GM19397 (cell line): ENCODE data around the gene KDF1.
"Not testable (repeated sequence)": the region's sequence is repeated elsewhere in the genome, so short reads cannot be mapped to it uniquely, and the experiment has no call there.

Experiments used
- ATAC-seq: cut with Tn5 transposase; IDR thresholded peaks from one replicate; pipeline ENCODE4 v1.9.1; 2021; ENCODE audit warnings: mild to moderate bottlenecking, moderate library complexity; ENCODE audit not compliant: unreplicated experiment

Gene KDF1

GRCh38 chr1:26959270-26959669 lies 998 bp downstream of the KDF1 start:
- ATAC-seq, result no peak

- ATAC-seq, result no peak
These were observed 3.0 kb downstream of the KDF1 start for GRCh38 chr1:26957306-26957705.

GRCh38 chr1:26956321-26956720 lies 3.9 kb downstream of the KDF1 start:
- no peak for ATAC-seq

GRCh38 chr1:26953374-26953773 lies 6.9 kb downstream of the KDF1 start:
- no peak for ATAC-seq

GRCh38 chr1:26951821-26952497 lies 8.3 kb downstream of the KDF1 start:
- no peak for ATAC-seq

DNA sequence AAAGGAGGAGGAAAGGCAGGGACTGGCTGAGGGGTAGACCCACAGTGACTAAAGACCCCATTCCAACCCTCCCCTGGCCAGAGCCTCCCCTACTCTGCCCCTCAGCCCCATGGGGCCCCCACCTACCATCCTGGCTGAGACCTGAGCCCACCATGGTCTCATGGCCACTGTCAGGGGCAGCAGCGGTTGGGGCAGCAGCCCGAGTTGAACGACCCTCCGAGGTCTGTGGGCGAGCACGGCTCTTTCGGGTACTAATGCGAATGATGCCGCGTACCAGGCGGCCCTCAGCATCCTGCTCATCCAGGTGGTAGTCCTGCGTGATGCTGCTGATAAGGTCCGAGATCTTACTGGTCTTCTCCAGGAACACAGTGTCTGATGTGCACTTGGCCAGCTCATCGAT lies 9.1 kb downstream of the KDF1 start:
- ATAC-seq, result no peak

DNA sequence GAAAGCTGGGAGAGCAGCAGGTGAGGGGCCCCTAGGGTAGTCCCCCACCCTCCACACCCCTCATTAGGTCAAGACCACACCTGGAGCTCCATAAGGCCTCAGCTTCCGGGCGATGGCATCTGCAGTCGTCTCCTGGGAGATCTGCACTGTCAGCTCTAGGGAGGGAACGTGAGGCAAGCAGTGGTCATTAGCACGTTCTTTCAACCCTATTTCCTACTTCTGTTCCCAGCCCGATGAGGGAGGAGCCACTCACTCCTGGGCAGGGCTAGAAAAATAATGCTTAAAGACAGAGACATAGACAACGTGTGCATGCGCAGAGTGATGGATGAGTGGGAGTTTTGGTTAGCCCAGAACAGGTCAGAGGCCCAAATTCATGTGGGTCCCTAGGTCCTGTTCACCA lies 9.7 kb downstream of the KDF1 start:
- no peak for ATAC-seq

DNA sequence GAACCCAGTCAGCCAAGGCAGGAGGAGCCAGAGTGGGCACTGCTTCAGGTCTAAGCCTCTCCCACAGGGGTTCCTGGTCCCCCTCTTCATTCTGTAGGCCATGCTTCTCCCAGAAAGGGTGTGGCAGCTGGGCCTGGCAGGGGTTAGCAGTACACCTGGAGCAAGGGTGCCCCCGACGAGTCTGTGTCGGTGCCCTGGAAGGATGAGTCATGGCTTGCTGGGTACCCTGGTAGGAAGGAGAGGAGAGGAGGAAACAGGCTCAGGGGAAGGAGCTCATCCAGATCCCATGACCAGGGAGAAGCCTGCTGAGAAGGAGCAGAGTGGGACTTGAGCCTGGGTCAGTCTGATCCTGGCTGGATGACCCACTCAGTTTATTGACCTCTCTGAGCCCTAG lies 10.3 kb downstream of the KDF1 start:
- no peak for ATAC-seq

DNA sequence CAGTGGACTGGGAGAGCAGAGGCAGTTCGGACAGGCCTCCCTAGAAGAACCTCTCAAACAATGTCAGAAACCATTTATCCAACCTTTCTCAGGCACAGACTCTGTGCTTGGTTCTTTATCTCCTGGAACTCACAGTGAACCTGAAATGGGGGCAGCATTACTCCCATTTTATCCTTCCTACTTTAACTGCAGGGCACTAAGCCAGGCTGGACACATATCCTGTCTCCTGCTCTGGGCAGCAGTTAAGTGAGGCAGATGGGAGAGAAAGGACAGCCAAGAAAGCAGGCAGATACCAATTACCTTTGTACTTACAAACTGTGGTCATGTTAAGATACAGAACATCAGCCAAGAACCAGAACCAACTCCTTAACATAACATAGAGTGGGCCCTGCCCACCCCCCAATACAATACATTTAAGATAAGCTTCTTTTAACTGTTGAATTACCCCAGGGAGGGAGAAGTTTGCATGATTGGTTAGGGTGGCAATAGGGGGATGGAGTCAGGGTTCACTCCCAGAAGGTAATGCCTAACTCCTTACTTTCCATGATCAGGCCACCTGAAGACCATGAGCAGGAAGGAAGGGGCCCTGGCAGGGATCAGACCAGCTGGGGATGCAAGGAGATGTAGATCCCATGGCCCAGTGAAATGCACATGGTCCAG lies 10.9 kb downstream of the KDF1 start:
- no peak for ATAC-seq

- ATAC-seq, result not testable (repeated sequence)
These were observed 11.6 kb downstream of the KDF1 start for GRCh38 chr1:26948725-26949057.

- ATAC-seq, result no peak
These were observed 14.0 kb downstream of the KDF1 start for GRCh38 chr1:26946270-26946669.

DNA sequence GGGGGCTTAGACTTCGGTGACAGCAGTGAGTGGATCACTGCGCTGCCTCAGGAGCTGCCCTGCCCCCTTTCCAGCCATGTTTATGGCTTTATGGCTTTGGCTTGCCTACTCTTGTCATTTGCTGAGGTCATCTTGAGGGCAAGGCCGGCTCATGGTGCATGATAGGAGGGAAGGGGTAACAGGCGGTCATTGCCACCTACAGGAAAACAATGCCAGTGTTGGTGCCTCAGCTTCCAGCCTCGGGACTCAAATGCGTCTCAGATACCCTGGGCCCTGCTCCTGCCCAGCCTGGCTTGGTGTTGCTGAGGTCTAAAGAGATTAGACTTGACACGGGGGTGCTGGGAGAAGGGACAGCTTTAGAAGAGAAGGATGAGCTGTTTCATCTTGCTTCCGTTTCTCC lies 14.5 kb downstream of the KDF1 start:
- ATAC-seq, result no peak

- no peak for ATAC-seq
These were observed 15.1 kb downstream of the KDF1 start for GRCh38 chr1:26945138-26945537.

- no peak for ATAC-seq
These were observed 17.6 kb downstream of the KDF1 start for GRCh38 chr1:26942656-26943055.

DNA sequence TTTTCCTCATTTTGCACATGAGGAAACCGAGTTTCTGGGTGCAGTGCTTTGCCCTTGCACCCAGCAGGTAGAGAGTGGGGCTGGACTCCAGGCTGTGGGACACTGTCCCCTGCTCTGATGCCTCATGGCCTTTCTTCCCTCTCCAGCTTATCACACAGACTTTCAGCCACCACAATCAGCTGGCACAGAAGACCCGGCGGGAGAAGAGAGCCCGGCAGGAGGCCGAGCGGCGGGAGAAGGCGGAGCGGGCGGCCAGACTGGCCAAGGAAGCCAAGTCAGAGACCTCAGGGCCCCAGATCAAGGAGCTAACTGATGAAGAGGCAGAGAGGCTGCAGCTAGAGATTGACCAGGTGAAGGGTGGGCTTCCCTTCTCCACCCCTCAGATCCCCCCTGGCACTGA lies 19.0 kb downstream of the KDF1 start:
- ATAC-seq, result no peak

DNA sequence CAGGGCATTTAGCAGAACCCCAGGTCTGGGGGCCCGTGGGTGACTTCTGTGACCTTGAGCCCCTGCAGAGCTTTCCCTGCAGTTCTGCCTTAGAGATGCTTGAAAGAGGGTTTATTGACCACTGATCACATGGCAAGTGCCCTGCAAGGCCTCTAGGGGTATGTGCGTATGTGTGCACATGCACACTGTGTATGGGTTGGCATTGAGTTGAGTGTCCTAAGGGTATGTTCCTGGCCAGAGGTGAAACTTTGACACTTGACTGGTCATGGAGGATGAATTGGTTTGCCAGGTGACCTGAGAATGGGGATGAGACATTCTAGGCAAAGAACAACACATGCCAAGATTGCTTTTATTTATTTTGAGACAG lies 21.6 kb downstream of the KDF1 start:
- no peak for ATAC-seq

DNA sequence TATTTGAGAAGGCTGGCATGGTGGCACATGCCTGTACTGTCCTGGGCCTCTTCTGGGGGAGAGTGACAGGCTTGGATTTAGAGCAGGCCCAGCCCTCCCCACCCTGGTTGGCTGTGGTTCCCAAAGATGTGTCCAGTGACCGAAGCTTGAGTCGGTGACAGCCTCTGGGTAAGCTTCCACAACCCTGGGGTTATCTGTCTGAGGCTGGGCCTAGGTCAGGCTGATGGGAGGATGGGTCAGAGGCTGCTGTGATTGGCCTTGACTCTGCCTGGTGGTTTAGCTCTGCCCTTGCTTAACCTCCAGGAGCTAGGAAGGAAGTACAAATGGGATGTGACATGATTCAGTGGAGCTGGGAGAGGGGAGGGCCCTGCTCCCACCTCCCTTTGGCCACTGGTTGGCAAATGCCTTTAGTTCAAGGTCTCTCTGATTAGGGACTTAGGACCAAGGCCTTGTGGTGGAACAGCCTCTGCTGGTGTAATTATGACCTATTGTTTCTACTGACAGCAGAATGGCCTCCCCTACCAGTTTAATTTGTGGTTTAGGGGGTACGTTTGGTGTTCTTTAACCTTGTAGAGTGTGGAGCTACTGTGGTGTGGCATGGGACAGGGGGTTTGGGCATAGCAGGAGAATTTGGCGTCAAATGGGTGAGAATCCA lies 22.1 kb downstream of the KDF1 start:
- no peak for ATAC-seq

- no peak for ATAC-seq
These were observed 23.4 kb downstream of the KDF1 start for GRCh38 chr1:26936823-26937222.

DNA sequence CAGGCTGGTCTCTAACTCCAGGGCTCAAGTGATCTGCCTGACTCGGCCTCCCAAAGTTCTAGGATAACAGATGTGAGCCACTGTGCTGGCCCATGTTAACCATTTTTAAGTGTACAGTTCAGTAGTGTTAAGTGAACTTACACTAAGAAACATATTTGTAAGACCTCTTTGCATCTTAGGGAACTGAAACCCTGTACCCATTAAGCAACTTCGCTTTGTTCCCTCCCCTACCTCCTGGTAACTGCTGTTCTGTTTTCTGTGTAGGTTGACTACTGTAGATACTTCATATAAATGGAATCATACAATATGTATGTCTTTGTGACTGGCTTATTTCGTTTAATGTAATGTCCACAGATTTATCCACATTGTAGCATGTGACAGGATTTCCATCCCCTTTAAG lies 27.7 kb downstream of the KDF1 start:
- ATAC-seq, result no peak

GRCh38 chr1:26923711-26924110 lies 36.6 kb downstream of the KDF1 start:
- ATAC-seq, result no peak

- ATAC-seq, result no peak
These were observed 37.4 kb downstream of the KDF1 start for GRCh38 chr1:26922901-26923300.

DNA sequence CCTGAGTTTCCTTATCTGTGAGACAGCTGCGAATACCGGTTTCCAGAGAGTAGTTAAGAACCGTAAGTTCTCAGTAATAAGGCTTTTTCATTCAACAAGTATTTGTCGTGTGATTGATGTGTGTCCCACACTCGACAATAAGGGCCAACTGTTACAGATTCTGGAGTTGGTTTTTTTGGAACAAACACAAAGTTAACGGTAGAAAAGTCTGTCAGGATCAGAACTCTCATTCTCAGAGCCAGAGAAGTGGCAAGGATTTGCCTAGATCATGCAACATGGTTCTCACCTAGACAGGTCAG lies 37.9 kb downstream of the KDF1 start:
- ATAC-seq, result no peak
